Measurements from ENCODE around the gene ZSWIM3.
A peak's percentile ranks its signal among the peaks of the same experiment; 100 is the strongest.

ZSWIM3 gene

DNA sequence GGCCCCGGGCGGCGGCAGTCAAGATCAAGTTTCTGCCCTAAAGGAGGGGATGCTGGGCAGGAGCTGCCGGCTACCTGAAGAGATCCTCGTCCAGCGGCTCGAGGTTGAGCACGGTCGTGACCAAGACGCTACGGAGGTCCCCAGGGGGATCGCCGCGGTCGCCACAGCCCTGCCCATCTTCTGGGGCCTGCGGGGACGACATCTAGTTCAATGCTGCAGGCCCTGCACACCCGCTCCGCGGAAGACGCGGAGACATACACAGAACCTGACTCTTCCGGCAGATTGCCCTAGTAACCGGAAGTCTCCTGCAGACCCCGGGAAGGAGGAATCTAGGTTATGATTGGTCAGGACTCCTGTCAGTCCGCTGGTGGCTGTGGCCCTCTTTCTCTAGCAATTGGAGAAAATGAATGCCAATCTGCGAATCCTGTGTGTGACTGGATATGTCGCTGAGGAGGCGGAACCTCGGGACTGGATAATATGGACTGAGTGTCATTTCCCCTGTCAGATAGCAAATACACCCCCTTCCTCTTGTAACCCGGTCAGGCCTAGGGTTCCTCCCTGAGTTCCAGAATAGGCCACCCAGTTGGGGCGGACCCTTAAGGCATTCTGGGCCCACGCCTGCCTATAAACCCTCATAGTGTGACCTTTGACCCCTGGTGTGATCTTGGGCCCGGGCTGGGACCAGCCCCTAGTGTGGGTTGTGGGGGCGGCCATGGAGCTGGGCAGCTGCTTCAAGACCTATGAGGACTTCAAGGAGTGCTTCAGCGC lies at the start of gene ZSWIM3, which contains the start of gene ACOT8:
TSS of gene ZSWIM3 (plus strand) at position 501 of the 768 bp plus-strand sequence. CDS start at position 713, 212 bp downstream.
TSS of gene ACOT8 (minus strand) at position 279 of the 768 bp plus-strand sequence. CDS start at position 202, 77 bp downstream.
- Histone ChIP-seq H3K9ac (ENCODE audit: low read depth, low read length, poor library complexity, severe bottlenecking) (peak within 1 kb of the TSS; percentile 83), H3K9me3 (ENCODE audit: insufficient read depth, low read depth, low read length) (no peaks in the 10 kb centered on the region), H3F3A (ENCODE audit: low read depth) (no peaks in the 10 kb centered on the region), H3K4me3 (ENCODE audit: low read length, poor library complexity, severe bottlenecking) (peak within 1 kb of the TSS; percentile 89), H3K79me2 (ENCODE audit: insufficient read depth, low read length) (peaks cover 38% of the 10 kb centered on the region), H3K36me3 (ENCODE audit: insufficient read depth, low read length) (no peaks in the 10 kb centered on the region), H3K4me2 (ENCODE audit: low read depth, low read length, poor library complexity, severe bottlenecking) (peak within 1 kb of the TSS; percentile 91), H3K27me3 (ENCODE audit: insufficient read depth, low read length, poor library complexity, severe bottlenecking) (no peaks in the 10 kb centered on the region), H4K20me1 (ENCODE audit: insufficient read depth, low read length, poor library complexity, severe bottlenecking) (peaks cover 3% of the 10 kb centered on the region), H3K4me1 (ENCODE audit: insufficient read depth, low read length, poor library complexity, severe bottlenecking) (peaks cover 42% of the 10 kb centered on the region), H2AFZ (ENCODE audit: low read length) (peak within 1 kb of the TSS; percentile 90), H3K9me2 (replicated peaks; ENCODE audit: low read depth, low read length) (no peaks in the 10 kb centered on the region)
- no peak for TF ChIP-seq CTCF (conservative IDR thresholded peaks at IDR 0.05; ENCODE audit: low read length)
- no peak for TF ChIP-seq EZH2phosphoT487 (IDR thresholded peaks at IDR 0.05; ENCODE audit: borderline replicate concordance)

DNA sequence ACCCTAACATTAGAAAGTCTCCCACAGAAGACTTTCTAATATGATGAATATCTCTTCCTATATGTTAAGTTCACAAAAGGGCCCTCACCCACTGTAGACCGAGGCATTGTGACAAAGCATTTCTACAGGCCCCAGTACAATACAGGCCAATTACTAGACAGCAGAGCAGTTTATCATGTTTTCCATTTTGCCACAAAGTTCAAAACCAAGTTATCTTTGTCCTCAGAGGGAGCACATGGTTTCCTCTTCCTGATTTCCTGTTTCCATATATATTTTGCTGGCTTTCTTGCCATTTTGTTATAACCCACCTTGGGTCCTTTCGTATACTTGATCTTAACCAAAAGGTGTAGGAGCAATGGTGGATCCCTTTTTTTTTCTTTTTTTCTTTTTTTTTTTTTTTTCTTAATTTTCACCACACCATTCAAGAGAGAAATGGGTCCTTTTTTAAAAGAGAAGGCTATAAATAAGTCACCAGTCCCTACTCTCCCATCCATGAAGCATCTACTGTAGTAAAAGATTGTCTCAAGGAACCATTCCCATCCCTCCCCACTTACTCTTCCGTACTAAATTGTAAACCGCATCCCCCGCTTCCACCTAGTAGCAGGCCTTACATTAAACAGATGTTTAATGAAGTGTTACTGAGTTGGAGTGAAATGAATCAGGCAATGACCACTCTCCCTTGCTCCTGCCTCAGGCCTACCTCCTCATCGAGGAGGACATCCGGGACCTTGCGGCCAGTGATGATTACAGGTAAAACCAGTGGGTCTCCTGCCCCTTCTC lies 47.0 kb upstream of the ZSWIM3 start:
- no peak overlapping the region for H3K4me3 ChIP-seq (ENCODE audit: low read length, poor library complexity, severe bottlenecking)
- H3K9me2 ChIP-seq (replicated peaks; ENCODE audit: low read depth, low read length): no peaks in the 10 kb centered on the region
- no peaks in the 10 kb centered on the region for H3K9me3 ChIP-seq (ENCODE audit: insufficient read depth, low read depth, low read length)
- peaks cover 44% of the 10 kb centered on the region for H3K79me2 ChIP-seq (ENCODE audit: insufficient read depth, low read length)
- peaks cover 11% of the 10 kb centered on the region for H4K20me1 ChIP-seq (ENCODE audit: insufficient read depth, low read length, poor library complexity, severe bottlenecking)
- H3K27me3 ChIP-seq (ENCODE audit: insufficient read depth, low read length, poor library complexity, severe bottlenecking): peaks cover 8% of the 10 kb centered on the region
- H2AFZ ChIP-seq (ENCODE audit: low read length): no peak overlapping the region
- H3K36me3 ChIP-seq (ENCODE audit: insufficient read depth, low read length): peaks cover 36% of the 10 kb centered on the region; the same call in 1 of the 2 replicates
- H3K9ac ChIP-seq (ENCODE audit: low read depth, low read length, poor library complexity, severe bottlenecking): no peak overlapping the region
- H3K4me1 ChIP-seq (ENCODE audit: insufficient read depth, low read length, poor library complexity, severe bottlenecking): peaks cover 30% of the 10 kb centered on the region
- TF ChIP-seq EZH2phosphoT487 (IDR thresholded peaks at IDR 0.05; ENCODE audit: borderline replicate concordance) (no peak), CTCF (conservative IDR thresholded peaks at IDR 0.05; ENCODE audit: low read length) (no peak)
- peak overlapping the region; percentile 5 for H3K4me2 ChIP-seq (ENCODE audit: low read depth, low read length, poor library complexity, severe bottlenecking)
- no peaks in the 10 kb centered on the region for H3F3A ChIP-seq (ENCODE audit: low read depth)

- no peaks in the 10 kb centered on the region for H3K9me3 ChIP-seq (ENCODE audit: insufficient read depth, low read depth, low read length)
- H2AFZ ChIP-seq (ENCODE audit: low read length): peak within 1 kb of the TSS; percentile 74
- H3K27me3 ChIP-seq (ENCODE audit: insufficient read depth, low read length, poor library complexity, severe bottlenecking): peaks cover 8% of the 10 kb centered on the region
- H4K20me1 ChIP-seq (ENCODE audit: insufficient read depth, low read length, poor library complexity, severe bottlenecking): peaks cover 17% of the 10 kb centered on the region
- peak within 1 kb of the TSS; percentile 86 for H3K4me2 ChIP-seq (ENCODE audit: low read depth, low read length, poor library complexity, severe bottlenecking)
- H3F3A ChIP-seq (ENCODE audit: low read depth): no peaks in the 10 kb centered on the region
- peaks cover 45% of the 10 kb centered on the region; the same call in 1 of the 2 replicates for H3K36me3 ChIP-seq (ENCODE audit: insufficient read depth, low read length)
- peaks cover 59% of the 10 kb centered on the region for H3K79me2 ChIP-seq (ENCODE audit: insufficient read depth, low read length)
- H3K4me1 ChIP-seq (ENCODE audit: insufficient read depth, low read length, poor library complexity, severe bottlenecking): peaks cover 38% of the 10 kb centered on the region
- TF ChIP-seq EZH2phosphoT487 (IDR thresholded peaks at IDR 0.05; ENCODE audit: borderline replicate concordance): no peak
- no peak for TF ChIP-seq CTCF (conservative IDR thresholded peaks at IDR 0.05; ENCODE audit: low read length)
- H3K9me2 ChIP-seq (replicated peaks; ENCODE audit: low read depth, low read length): no peaks in the 10 kb centered on the region
- peak within 1 kb of the TSS; percentile 99 for H3K9ac ChIP-seq (ENCODE audit: low read depth, low read length, poor library complexity, severe bottlenecking)
- peak within 1 kb of the TSS; percentile 100 for H3K4me3 ChIP-seq (ENCODE audit: low read length, poor library complexity, severe bottlenecking)
Observed at GRCh38 chr20:45812157-45813005, 45.0 kb upstream of the ZSWIM3 start, which contains the start of gene UBE2C. UBE2C (plus strand) TSS chr20:45812644; CDS start chr20:45812696, 52 bp downstream.
